GM23248 (cell line): ENCODE data around the gene JMJD6. TPM values are rescaled to one million over a fixed set of nuclear protein-coding genes. Genes with fewer than 3 reads are reported as not detected.
A peak's percentile ranks its signal among the peaks of the same experiment; 100 is the strongest.

Experiments
- DNase-seq: peaks from one replicate; pipeline ENCODE4 v3.0.0-alpha.2; 2015
- H2AFZ ChIP-seq: fragments of 200-600 bp; sonication (generic); 2 replicates; pipeline ENCODE4 v1.6.1; 2016; ENCODE audit warnings: antibody characterized with exemption
- H3F3A ChIP-seq: fragments of 200-600 bp; sonication (generic); 2 replicates; pipeline ENCODE4 v1.6.1; 2016; ENCODE audit warnings: mild to moderate bottlenecking, antibody characterized with exemption, mixed run types; ENCODE audit not compliant: insufficient read depth
- H3K27ac ChIP-seq: fragments of 200-600 bp; sonication (generic); 2 replicates; pipeline ENCODE4 v1.5.1; 2016; ENCODE audit warnings: mild to moderate bottlenecking
- H3K27me3 ChIP-seq: fragments of 200-600 bp; sonication (generic); replicated peaks from 2 replicates; pipeline ENCODE4 v1.6.1; 2016; ENCODE audit warnings: mild to moderate bottlenecking; ENCODE audit not compliant: insufficient read depth
- H3K36me3 ChIP-seq: fragments of 200-600 bp; sonication (generic); 2 replicates; pipeline ENCODE4 v1.6.1; 2016; ENCODE audit warnings: low read depth, mild to moderate bottlenecking
- H3K4me1 ChIP-seq: fragments of 200-600 bp; sonication (generic); 2 replicates; pipeline ENCODE4 v1.6.1; 2016; ENCODE audit warnings: mild to moderate bottlenecking; ENCODE audit not compliant: insufficient read depth
- H3K4me2 ChIP-seq: fragments of 200-600 bp; sonication (generic); one replicate; pipeline ENCODE4 v1.6.1; 2016; ENCODE audit warnings: mild to moderate bottlenecking; ENCODE audit not compliant: unreplicated experiment
- H3K4me3 ChIP-seq: fragments of 200-600 bp; sonication (generic); 2 replicates; pipeline ENCODE4 v1.5.1; 2016; ENCODE audit warnings: mild to moderate bottlenecking
- H3K79me2 ChIP-seq: fragments of 200-600 bp; sonication (generic); 2 replicates; pipeline ENCODE4 v1.6.1; 2016; ENCODE audit warnings: mild to moderate bottlenecking; ENCODE audit not compliant: insufficient read depth
- H3K9ac ChIP-seq: fragments of 200-600 bp; sonication (generic); 2 replicates; pipeline ENCODE4 v1.6.1; 2016; ENCODE audit warnings: mild to moderate bottlenecking
- H3K9me2 ChIP-seq: fragments of 200-600 bp; sonication (generic); 2 replicates; pipeline ENCODE4 v1.6.1; 2016; ENCODE audit warnings: mixed run types, mild to moderate bottlenecking, moderate library complexity; ENCODE audit not compliant: insufficient read depth
- H3K9me3 ChIP-seq: fragments of 200-600 bp; sonication (generic); one replicate; pipeline ENCODE4 v1.6.1; 2017; ENCODE audit warnings: low read depth
- H4K20me1 ChIP-seq: fragments of 200-600 bp; sonication (generic); 2 replicates; pipeline ENCODE4 v1.6.0; 2016; ENCODE audit not compliant: insufficient read depth
- EZH2 ChIP-seq: fragments of 200-600 bp; sonication (generic); IDR thresholded peaks from 2 replicates; pipeline ENCODE4 v1.6.1; 2018; ENCODE audit warnings: antibody characterized with exemption, mild to moderate bottlenecking; ENCODE audit not compliant: insufficient read depth, poor library complexity, severe bottlenecking
- EZH2phosphoT487 ChIP-seq: fragments of 200-600 bp; sonication (generic); IDR thresholded peaks from 2 replicates; pipeline ENCODE4 v1.6.1; 2018; ENCODE audit warnings: antibody characterized with exemption, moderate library complexity, mild to moderate bottlenecking, low read depth; ENCODE audit not compliant: insufficient read depth
- WGBS, 2 experiments: methylation state at CpG; one replicate each; pipeline ENCODE4 v1.1.6; 2015 to 2017; ENCODE audit warnings: low lambda C conversion rate in 2 of 2, low coverage in 1 of 2; ENCODE audit errors: missing lambda C conversion rate in 2 of 2; 5-methylcytosine and 5-hydroxymethylcytosine counted together
- in situ Hi-C: fragments of 300-500 bp; cut with MboI; formaldehyde crosslinking; loops from 2 replicates; pipeline ENCODE4 v1.15.0; 2020
- polyA plus RNA-seq: library from polyadenylated mRNA; unstranded; fragments of >200 nt; fragmentation: Nextera tagmentation; extraction: Ambion mirVana; gene quantifications from 2 replicates; pipeline ENCODE4 v1.2.1, GENCODE V29; 2016
- total RNA-seq: library from RNA; depleted of rRNA; stranded (reverse); fragments of >200 nt; shearing (Covaris generic); gene quantifications from 2 replicates; pipeline ENCODE4 v1.2.3, GENCODE V29; 2014

Gene JMJD6
- total and polyA plus RNA-seq, 2 experiments from 2014 or later, result 19.0 to 40.0 TPM

DNA sequence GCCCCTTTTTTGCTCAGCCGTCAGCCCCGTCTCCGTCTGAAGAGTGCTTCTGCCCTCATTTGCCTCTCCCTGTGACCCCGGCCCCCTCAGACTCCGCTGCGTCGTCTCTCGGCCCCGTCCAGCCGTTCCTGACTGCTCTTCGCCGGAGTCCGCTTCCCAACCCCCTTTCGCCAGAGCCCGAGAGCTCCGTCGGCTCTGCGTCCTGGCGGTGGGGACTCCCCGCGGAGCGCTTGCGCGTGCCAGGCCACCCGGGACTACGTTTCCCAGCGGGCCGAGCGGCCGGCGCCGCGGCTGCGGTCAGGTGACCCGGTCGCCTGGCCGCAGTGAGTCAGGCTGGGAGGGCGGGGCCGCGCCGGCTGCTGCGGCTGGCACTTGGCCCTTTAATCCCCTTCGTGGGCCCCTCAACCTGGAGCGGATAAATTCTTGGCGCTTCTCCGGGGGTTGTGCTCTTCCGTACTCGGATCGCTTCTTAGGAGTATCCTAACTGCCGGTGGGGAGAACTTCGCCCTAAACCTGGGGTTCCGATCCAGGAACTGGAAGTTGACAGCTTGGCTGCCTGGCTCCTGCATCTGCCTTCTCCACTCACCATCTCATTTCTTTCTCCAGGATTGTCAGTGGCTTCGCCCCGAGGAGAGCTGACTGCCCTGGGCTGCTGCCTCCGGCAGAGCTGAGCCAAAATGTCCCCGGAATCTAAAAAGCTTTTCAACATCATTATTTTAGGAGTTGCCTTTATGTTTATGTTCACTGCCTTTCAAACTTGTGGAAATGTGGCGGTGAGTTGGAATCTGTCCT, 11.5 kb upstream of the JMJD6 start, which contains the start of gene MFSD11:
MFSD11 (plus strand) TSS at position 444 of the 792 bp plus-strand sequence; CDS start at position 678, 234 bp downstream.
- Histone ChIP-seq H3K27ac (peak within 1 kb of the TSS; percentile 91), H3K4me2 (peak within 1 kb of the TSS; percentile 100), H3K9ac (peak within 1 kb of the TSS; percentile 96), H4K20me1 (peaks cover 17% of the 10 kb centered on the region; the same call in 1 of the 2 replicates), H3F3A (peaks cover 40% of the 10 kb centered on the region), H3K27me3 (no peaks in the 10 kb centered on the region), H3K4me3 (peak within 1 kb of the TSS; percentile 98), H3K9me3 (no peaks in the 10 kb centered on the region), H3K9me2 (no peaks in the 10 kb centered on the region), H2AFZ (peak within 1 kb of the TSS; percentile 94), H3K36me3 (peaks cover 33% of the 10 kb centered on the region), H3K79me2 (peaks cover 70% of the 10 kb centered on the region), H3K4me1 (peaks cover 41% of the 10 kb centered on the region)
- no peak for TF ChIP-seq EZH2phosphoT487
- no peak for TF ChIP-seq EZH2
- whole genome bisulfite sequencing, 2 experiments, result 1 to 2% methylated on average over 53 to 54 of the region's 57 CpGs
- peak; percentile 97 for DNase-seq
- in situ Hi-C loops, result no loop called here

DNA sequence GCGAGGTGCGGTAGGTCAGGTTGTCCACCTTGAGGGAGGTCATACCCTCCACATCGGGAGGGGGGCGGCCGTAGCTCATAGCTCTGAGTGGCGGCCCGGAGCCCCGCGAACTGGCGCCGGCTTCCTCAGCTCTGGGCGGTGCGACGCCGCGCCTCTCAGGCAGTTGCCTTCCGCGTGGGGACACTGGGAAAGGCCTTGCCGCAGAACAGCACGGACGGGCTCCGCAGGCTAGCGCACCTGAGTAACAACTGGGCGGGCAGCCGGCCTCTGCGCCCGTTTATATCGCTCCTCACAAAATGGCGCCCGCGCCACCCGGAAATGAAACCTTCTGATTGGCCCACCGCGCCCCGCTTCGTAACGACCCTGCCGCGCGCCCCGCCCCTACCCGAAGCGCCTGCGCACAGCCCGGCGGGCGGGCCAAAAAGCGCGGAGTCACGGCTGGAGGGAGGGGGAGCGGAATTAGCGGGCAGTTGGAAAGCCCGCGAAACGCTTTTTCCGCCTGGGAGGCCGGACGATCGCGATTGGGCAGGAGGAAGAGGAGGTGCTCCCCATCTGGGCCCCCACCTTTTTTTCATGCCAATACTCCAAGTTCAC, 10.8 kb upstream of the JMJD6 start, which contains the start of gene SRSF2:
SRSF2 (minus strand) TSS at position 250 of the 594 bp plus-strand sequence; CDS start at position 79, 171 bp downstream.
- peaks cover 17% of the 10 kb centered on the region; the same call in 1 of the 2 replicates for H4K20me1 ChIP-seq
- in situ Hi-C loops, result no loop called here
- TF ChIP-seq EZH2phosphoT487 (no peak), EZH2 (no peak)
- peak within 1 kb of the TSS; percentile 98 for H3K4me3 ChIP-seq
- peak within 1 kb of the TSS; percentile 100 for H3K4me2 ChIP-seq
- H3F3A ChIP-seq, result peaks cover 47% of the 10 kb centered on the region
- H3K79me2 ChIP-seq, result peaks cover 77% of the 10 kb centered on the region
- H2AFZ ChIP-seq, result peak within 1 kb of the TSS; percentile 94
- H3K27me3 ChIP-seq, result no peaks in the 10 kb centered on the region
- H3K27ac ChIP-seq, result peak within 1 kb of the TSS; percentile 91
- DNase-seq, result peak; percentile 99
- H3K9me2 ChIP-seq, result no peaks in the 10 kb centered on the region
- peaks cover 45% of the 10 kb centered on the region for H3K4me1 ChIP-seq
- H3K36me3 ChIP-seq, result peaks cover 39% of the 10 kb centered on the region
- peak within 1 kb of the TSS; percentile 96 for H3K9ac ChIP-seq
- WGBS, 2 experiments, result 0 to 1% methylated on average over 49 to 60 of the region's 60 CpGs
- H3K9me3 ChIP-seq, result no peaks in the 10 kb centered on the region

DNA sequence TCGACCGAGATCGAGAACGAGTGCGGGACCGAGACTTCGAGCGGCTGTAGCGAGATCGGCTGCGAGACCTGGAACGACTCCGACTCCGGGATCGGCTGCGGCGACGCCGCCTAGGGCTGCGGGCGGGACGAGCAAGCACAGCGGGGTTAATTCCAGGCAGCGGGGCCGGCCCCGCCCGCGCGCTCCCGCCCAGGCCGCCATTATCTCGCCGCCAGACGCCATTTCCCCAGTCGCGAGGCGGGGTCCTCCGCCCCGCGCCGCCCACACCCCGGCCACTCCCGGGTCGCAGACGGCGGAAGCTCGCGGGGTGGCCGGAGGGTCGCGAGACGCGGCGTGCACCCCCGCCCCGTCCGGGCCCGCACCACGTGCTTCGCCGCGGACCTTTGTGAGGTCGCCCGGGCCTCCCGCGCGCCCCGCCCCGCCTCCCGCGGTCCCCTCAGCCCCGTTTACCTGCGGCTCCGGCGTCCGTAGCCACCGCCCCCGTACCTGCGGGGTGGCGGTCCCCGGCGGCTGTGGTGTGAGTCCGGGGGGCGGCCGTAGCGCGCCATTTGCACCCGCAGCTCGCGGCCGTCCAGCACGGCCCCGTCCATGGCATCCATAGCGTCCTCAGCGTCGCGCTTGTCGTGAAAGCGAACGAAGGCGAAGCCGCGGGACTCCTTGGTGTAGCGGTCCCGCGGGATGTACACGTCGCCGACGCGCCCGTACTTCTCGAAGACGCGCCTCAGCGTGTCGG, 10.1 kb upstream of the JMJD6 start:
- H3K79me2 ChIP-seq, result peaks cover 83% of the 10 kb centered on the region
- H3K27me3 ChIP-seq, result no peaks in the 10 kb centered on the region
- H3K4me2 ChIP-seq, result peak overlapping the region; percentile 100
- peaks cover 39% of the 10 kb centered on the region for H3K36me3 ChIP-seq
- peak; percentile 87 for DNase-seq
- no peaks in the 10 kb centered on the region for H3K9me2 ChIP-seq
- peak overlapping the region; percentile 98 for H3K4me3 ChIP-seq
- H3K9ac ChIP-seq, result peak overlapping the region; percentile 96
- peak overlapping the region; percentile 81 for H3K27ac ChIP-seq
- in situ Hi-C loops, result no loop called here
- no peak for TF ChIP-seq EZH2
- no peak for TF ChIP-seq EZH2phosphoT487
- peaks cover 45% of the 10 kb centered on the region for H3K4me1 ChIP-seq
- H4K20me1 ChIP-seq, result peaks cover 17% of the 10 kb centered on the region; the same call in 1 of the 2 replicates
- peaks cover 54% of the 10 kb centered on the region for H3F3A ChIP-seq
- no peaks in the 10 kb centered on the region for H3K9me3 ChIP-seq
- WGBS, 2 experiments, result 1 to 2% methylated on average over 59 to 97 of the region's 117 CpGs
- no peak overlapping the region for H2AFZ ChIP-seq
